Measurements from ENCODE around the gene EPS8. TPM values are rescaled to one million over a fixed set of nuclear protein-coding genes. Genes with fewer than 3 reads are reported as not detected.
"Not testable (repeated sequence)": the region's sequence is repeated elsewhere in the genome, so short reads cannot be mapped to it uniquely, and the experiment has no call there.

EPS8 gene
- total RNA-seq, 1 donor from 2014 or later: 104 TPM

DNA sequence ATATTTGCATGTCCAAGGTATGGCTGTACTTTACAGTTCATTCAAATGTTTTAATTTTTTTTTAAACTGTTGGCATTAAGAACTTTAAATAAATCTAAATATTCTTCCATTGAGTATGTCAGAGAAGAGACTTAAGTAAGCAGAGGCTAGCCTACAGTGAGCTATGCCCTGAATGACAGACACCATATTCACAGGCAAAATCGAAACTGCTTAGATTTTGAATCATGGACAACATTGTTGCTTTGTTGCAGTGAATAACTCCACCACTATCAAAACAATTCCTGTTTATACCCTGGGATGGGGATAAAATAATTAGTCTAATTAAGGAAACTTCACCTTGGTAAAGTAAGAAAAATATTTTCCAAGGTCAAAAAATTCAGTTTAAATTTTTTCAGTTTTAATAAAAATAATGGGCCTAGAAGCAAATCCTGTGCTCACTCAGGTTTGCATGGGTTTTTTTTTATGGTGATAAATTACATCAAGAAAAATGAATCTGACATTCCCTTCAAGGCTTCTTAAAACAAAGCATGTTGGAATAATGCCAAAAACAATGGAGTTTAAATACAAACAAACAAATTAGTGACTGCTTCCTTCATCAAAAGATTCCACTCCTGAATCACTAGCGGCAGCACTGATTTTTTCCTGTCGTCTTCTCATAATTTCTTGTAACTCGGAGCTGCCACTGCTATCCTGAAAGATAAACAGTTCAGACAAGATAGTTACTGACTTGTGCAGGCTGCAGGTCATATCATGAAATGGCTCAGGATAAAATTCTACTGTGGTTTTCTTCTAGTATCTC, 168.2 kb downstream of the EPS8 start:
- Histone ChIP-seq H3K27ac (no peak overlapping the region), H3K36me3 (peaks cover 0 to 34% of the 10 kb centered on the region in 2 donors)
- no peak for TF ChIP-seq POLR2A (IDR thresholded peaks at IDR 0.05)
- TF ChIP-seq, protein P1, sequence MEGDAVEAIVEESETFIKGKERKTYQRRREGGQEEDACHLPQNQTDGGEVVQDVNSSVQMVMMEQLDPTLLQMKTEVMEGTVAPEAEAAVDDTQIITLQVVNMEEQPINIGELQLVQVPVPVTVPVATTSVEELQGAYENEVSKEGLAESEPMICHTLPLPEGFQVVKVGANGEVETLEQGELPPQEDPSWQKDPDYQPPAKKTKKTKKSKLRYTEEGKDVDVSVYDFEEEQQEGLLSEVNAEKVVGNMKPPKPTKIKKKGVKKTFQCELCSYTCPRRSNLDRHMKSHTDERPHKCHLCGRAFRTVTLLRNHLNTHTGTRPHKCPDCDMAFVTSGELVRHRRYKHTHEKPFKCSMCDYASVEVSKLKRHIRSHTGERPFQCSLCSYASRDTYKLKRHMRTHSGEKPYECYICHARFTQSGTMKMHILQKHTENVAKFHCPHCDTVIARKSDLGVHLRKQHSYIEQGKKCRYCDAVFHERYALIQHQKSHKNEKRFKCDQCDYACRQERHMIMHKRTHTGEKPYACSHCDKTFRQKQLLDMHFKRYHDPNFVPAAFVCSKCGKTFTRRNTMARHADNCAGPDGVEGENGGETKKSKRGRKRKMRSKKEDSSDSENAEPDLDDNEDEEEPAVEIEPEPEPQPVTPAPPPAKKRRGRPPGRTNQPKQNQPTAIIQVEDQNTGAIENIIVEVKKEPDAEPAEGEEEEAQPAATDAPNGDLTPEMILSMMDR (IDR thresholded peaks at IDR 0.05): no peak
- TF ChIP-seq POLR2AphosphoS5 (IDR thresholded peaks at IDR 0.05; ENCODE audit: insufficient read depth in 1 of 2, low read depth in 1 of 2): no peak

DNA sequence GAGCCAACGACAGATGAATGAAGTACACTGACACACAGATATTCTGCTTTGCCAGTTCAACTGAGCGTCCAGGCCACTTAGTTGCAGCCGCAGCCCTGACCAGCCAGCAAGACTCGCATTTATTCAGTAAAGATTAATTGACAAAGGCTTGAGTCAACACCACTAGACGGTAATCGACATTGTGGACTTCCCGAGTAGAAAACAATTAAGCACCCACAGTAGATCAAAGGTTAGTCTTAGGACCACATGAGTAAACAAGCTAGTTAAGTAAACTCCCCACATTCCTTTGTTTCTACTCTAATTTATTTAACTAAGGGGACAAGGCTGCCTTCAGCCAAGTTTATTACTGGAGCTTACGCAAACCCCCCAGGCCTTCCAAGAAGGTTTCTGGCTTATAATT, 172.7 kb downstream of the EPS8 start:
- H3K27me3 ChIP-seq; H3K4me3 ChIP-seq; H3K4me1 ChIP-seq; DNase-seq (ENCODE audit: extremely low spot score in 2 of 2); H3K9me3 ChIP-seq; intact Hi-C loops (cut with DNase I); H3K27ac ChIP-seq: not testable (repeated sequence)
- H3K36me3 ChIP-seq: peaks cover 0 to 20% of the 10 kb centered on the region in 2 donors

More for the DNA sequence above, 168.2 kb downstream of the EPS8 start:
- no peaks in the 10 kb centered on the region for H3K4me1 ChIP-seq
- no peak overlapping the region for H3K4me3 ChIP-seq
- H3K9me3 ChIP-seq: no peaks in the 10 kb centered on the region
- H3K27me3 ChIP-seq: no peaks in the 10 kb centered on the region
- DNase-seq (ENCODE audit: extremely low spot score in 2 of 2): no peak
- intact Hi-C loops (cut with DNase I): no loop called here

DNA sequence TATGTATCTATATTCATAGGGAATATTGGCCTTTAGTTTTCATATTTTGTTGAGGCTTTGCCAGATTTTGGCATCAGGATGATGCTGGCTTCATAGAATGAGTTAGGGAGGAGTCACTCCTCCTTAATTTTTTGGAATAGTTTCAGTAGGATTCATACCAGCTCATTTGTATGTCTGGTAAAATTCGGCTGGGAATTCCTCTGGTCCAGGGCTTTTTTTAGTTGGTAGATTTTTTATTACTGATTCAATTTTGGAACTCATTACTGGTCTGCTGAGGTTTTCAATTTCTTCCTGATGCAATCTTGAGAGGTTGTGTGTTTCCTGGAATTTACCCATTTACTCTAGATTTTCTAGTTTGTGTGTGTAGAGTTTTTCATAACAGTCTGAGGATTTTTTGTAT, 175.2 kb downstream of the EPS8 start:
- Histone ChIP-seq H3K4me3 (no peak overlapping the region), H3K27ac (no peak overlapping the region), H3K27me3 (no peaks in the 10 kb centered on the region), H3K36me3 (peaks cover 0 to 4% of the 10 kb centered on the region in 2 donors), H3K4me1 (no peaks in the 10 kb centered on the region), H3K9me3 (no peaks in the 10 kb centered on the region)
- intact Hi-C loops (cut with DNase I): no loop called here
- no peak for DNase-seq (ENCODE audit: extremely low spot score in 2 of 2)
- TF ChIP-seq, protein P1 (IDR thresholded peaks at IDR 0.05): no peak
- no peak for TF ChIP-seq POLR2A (IDR thresholded peaks at IDR 0.05)
- no peak for TF ChIP-seq POLR2AphosphoS5 (IDR thresholded peaks at IDR 0.05; ENCODE audit: insufficient read depth in 1 of 2, low read depth in 1 of 2)

DNA sequence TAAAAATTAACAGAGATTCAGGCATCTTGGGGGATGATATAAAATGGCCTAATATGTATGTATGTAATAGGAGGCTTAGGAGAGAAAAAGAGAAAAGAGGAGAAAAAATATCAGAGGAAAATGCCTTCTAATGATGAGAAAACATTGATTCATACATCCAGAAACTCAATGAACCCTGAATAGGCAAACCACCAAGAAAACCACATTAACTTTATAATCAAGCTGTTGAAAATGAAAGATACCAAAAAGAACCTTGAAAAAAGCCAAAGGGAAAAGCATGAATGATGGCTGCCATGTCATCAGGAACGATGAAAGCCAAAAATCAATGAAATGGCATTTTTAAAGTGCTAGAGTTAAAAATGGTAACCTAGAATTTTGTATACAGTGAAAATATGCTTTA, 180.2 kb downstream of the EPS8 start:
- no peaks in the 10 kb centered on the region for H3K9me3 ChIP-seq
- H3K36me3 ChIP-seq: no peaks in the 10 kb centered on the region
- DNase-seq (ENCODE audit: extremely low spot score in 2 of 2): no peak
- no peaks in the 10 kb centered on the region for H3K27me3 ChIP-seq
- H3K4me1 ChIP-seq: no peaks in the 10 kb centered on the region
- intact Hi-C loops (cut with DNase I): no loop called here
- no peak overlapping the region for H3K4me3 ChIP-seq
- TF ChIP-seq POLR2A (IDR thresholded peaks at IDR 0.05) (no peak), POLR2AphosphoS5 (IDR thresholded peaks at IDR 0.05; ENCODE audit: insufficient read depth in 1 of 2, low read depth in 1 of 2) (no peak)
- TF ChIP-seq, protein P1 (IDR thresholded peaks at IDR 0.05): no peak
- H3K27ac ChIP-seq: no peak overlapping the region

DNA sequence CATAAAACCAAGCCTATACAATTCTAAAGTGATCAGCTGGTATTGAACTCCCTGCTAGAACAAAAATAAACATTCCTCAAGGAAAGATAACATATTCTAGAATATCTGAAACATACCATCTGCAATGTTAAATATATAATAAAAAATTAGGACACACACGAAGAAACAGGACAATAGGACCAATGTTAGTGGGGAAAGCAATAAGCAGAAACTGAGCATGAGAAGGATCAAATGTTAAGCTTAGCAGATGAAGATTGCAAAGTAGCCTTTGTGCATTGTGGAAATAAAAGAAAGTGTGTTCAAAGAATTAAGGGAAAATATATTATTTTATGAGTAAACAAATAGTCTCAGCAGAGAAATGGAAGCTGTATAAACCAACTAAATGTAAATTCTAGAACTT, 180.8 kb downstream of the EPS8 start:
- H3K27me3 ChIP-seq: no peaks in the 10 kb centered on the region
- H3K9me3 ChIP-seq: no peaks in the 10 kb centered on the region
- DNase-seq (ENCODE audit: extremely low spot score in 2 of 2): no peak
- no peak overlapping the region for H3K4me3 ChIP-seq
- TF ChIP-seq POLR2AphosphoS5 (IDR thresholded peaks at IDR 0.05; ENCODE audit: insufficient read depth in 1 of 2, low read depth in 1 of 2) (no peak), POLR2A (IDR thresholded peaks at IDR 0.05) (no peak)
- TF ChIP-seq, protein P1 (IDR thresholded peaks at IDR 0.05): no peak
- intact Hi-C loops (cut with DNase I): no loop called here
- H3K27ac ChIP-seq: no peak overlapping the region
- H3K4me1 ChIP-seq: no peaks in the 10 kb centered on the region
- H3K36me3 ChIP-seq: no peaks in the 10 kb centered on the region

Measured in vagina (tissue), 2 donors.